HEK293 (cell line): ENCODE data around the gene STEAP2.

Experiments
- CTCF ChIA-PET: fragments of 350-600 bp; formaldehyde crosslinking; extraction: SDS; loops from one replicate; lab custom pipeline; 2021; ENCODE audit warnings: antibody characterized with exemption; lab: Yijun Ruan, JAX
- POLR2A ChIA-PET: fragments of 300-600 bp; formaldehyde crosslinking; extraction: SDS; loops from one replicate; lab custom pipeline; 2020; ENCODE audit warnings: antibody characterized with exemption, inconsistent platforms; lab: Yijun Ruan, JAX
- H3K27ac ChIP-seq: fragments of 200-500 bp; sonication (Bioruptor generic); 2 replicates; pipeline ENCODE4 v1.5.1; 2014; ENCODE audit warnings: low read depth, low read length, control low read depth, inconsistent platforms; ENCODE audit errors: extremely low read depth
- H3K36me3 ChIP-seq, 2 experiments: fragments of 200-500 bp in 1 of 2; sonication (Bioruptor generic) in 1 of 2; 1 replicate in 1 of 2; 2 replicates in 1 of 2; pipeline ENCODE4 v1.5.1; 2014 to 2017; ENCODE audit warnings: inconsistent platforms in 2 of 2, low read length in 2 of 2; ENCODE audit not compliant: control insufficient read depth in 2 of 2, insufficient read depth in 1 of 2
- H3K4me1 ChIP-seq: fragments of 200-500 bp; sonication (Bioruptor generic); 2 replicates; pipeline ENCODE4 v1.5.1; 2014; ENCODE audit warnings: mild to moderate bottlenecking, low read length, inconsistent platforms; ENCODE audit not compliant: control insufficient read depth, insufficient read depth
- H3K4me3 ChIP-seq: 2 replicates; pipeline ENCODE4 v1.5.1; 2011; ENCODE audit warnings: low read depth, mild to moderate bottlenecking, control low read depth, low read length, moderate library complexity
- H3K9me3 ChIP-seq: fragments of 200-500 bp; sonication (Bioruptor generic); 2 replicates; pipeline ENCODE4 v1.5.1; 2014; ENCODE audit warnings: low read depth, low read length, inconsistent platforms; ENCODE audit not compliant: control insufficient read depth, insufficient read depth
- GLI4 ChIP-seq: fragments of 450-650 bp; formaldehyde crosslinking; IDR thresholded peaks from 2 replicates; pipeline ENCODE4 v1.5.1; 2016; ENCODE audit warnings: missing biosample characterization, missing genetic modification characterization
- HOXC10 ChIP-seq: sonication (generic); formaldehyde crosslinking; IDR thresholded peaks from 2 replicates; pipeline ENCODE4 v1.8.1; 2023; ENCODE audit warnings: mild to moderate bottlenecking, missing genetic modification reagents
- IKZF3 ChIP-seq: fragments of 450-650 bp; IDR thresholded peaks from 2 replicates; pipeline ENCODE4 v1.5.0; 2018; ENCODE audit warnings: missing biosample characterization, mild to moderate bottlenecking, missing genetic modification characterization, moderate library complexity
- KLF7 ChIP-seq: fragments of 450-650 bp; formaldehyde crosslinking; IDR thresholded peaks from 2 replicates; pipeline ENCODE4 v1.5.1; 2016; ENCODE audit warnings: missing biosample characterization, missing genetic modification characterization, borderline replicate concordance
- KLF8 ChIP-seq: fragments of 450-650 bp; formaldehyde crosslinking; IDR thresholded peaks from 2 replicates; pipeline ENCODE4 v1.5.1; 2016; ENCODE audit warnings: missing biosample characterization, missing genetic modification characterization
- KLF9 ChIP-seq: fragments of 450-650 bp; formaldehyde crosslinking; IDR thresholded peaks from 2 replicates; pipeline ENCODE4 v1.5.1; 2016; ENCODE audit warnings: missing biosample characterization, missing genetic modification characterization, low read depth
- MYNN ChIP-seq: fragments of 450-650 bp; formaldehyde crosslinking; IDR thresholded peaks from 2 replicates; pipeline ENCODE4 v1.5.1; 2016; ENCODE audit warnings: missing biosample characterization, missing genetic modification characterization, borderline replicate concordance
- SP2 ChIP-seq: fragments of 450-650 bp; formaldehyde crosslinking; IDR thresholded peaks from 2 replicates; pipeline ENCODE4 v1.5.1; 2016; ENCODE audit warnings: missing biosample characterization, missing genetic modification characterization
- SP3 ChIP-seq: fragments of 450-650 bp; formaldehyde crosslinking; IDR thresholded peaks from 2 replicates; pipeline ENCODE4 v1.5.1; 2016; ENCODE audit warnings: missing biosample characterization, missing genetic modification characterization
- TRIM28 ChIP-seq: IDR thresholded peaks from 2 replicates; pipeline ENCODE4 v1.6.1; 2011; ENCODE audit warnings: low read length, control low read depth, borderline replicate concordance
- YY2 ChIP-seq: fragments of 450-650 bp; formaldehyde crosslinking; IDR thresholded peaks from 2 replicates; pipeline ENCODE4 v1.5.1; 2016; ENCODE audit warnings: missing biosample characterization, missing genetic modification characterization
- ZBTB48 ChIP-seq: fragments of 450-650 bp; formaldehyde crosslinking; IDR thresholded peaks from 2 replicates; pipeline ENCODE4 v1.5.1; 2016; ENCODE audit warnings: missing biosample characterization, missing genetic modification characterization
- ZNF175 ChIP-seq: fragments of 450-650 bp; formaldehyde crosslinking; IDR thresholded peaks from 2 replicates; pipeline ENCODE4 v1.5.1; 2016; ENCODE audit warnings: missing biosample characterization, missing genetic modification characterization
- ZNF2 ChIP-seq: fragments of 450-650 bp; formaldehyde crosslinking; IDR thresholded peaks from 2 replicates; pipeline ENCODE4 v1.5.1; 2016; ENCODE audit warnings: missing biosample characterization, missing genetic modification characterization
- ZNF214 ChIP-seq: fragments of 450-650 bp; formaldehyde crosslinking; IDR thresholded peaks from 2 replicates; pipeline ENCODE4 v1.5.1; 2017; ENCODE audit warnings: missing biosample characterization, mild to moderate bottlenecking, missing genetic modification characterization, borderline replicate concordance
- ZNF239 ChIP-seq: fragments of 450-650 bp; formaldehyde crosslinking; IDR thresholded peaks from 2 replicates; pipeline ENCODE4 v1.5.1; 2016; ENCODE audit warnings: missing biosample characterization, missing genetic modification characterization
- ZNF248 ChIP-seq: fragments of 450-650 bp; formaldehyde crosslinking; IDR thresholded peaks from 2 replicates; pipeline ENCODE4 v1.5.1; 2017; ENCODE audit warnings: missing biosample characterization, missing genetic modification characterization
- ZNF354C ChIP-seq: fragments of 450-650 bp; formaldehyde crosslinking; IDR thresholded peaks from 2 replicates; pipeline ENCODE4 v1.5.1; 2016; ENCODE audit warnings: missing biosample characterization, missing genetic modification characterization, low read depth, borderline replicate concordance
- ZNF366 ChIP-seq: fragments of 450-650 bp; formaldehyde crosslinking; conservative IDR thresholded peaks from 2 replicates; pipeline ENCODE4 v1.5.1; 2016; ENCODE audit warnings: missing biosample characterization, missing genetic modification characterization
- ZNF404 ChIP-seq: fragments of 450-650 bp; formaldehyde crosslinking; IDR thresholded peaks from 2 replicates; pipeline ENCODE4 v1.5.1; 2017; ENCODE audit warnings: missing biosample characterization, missing genetic modification characterization
- ZNF416 ChIP-seq: fragments of 450-650 bp; formaldehyde crosslinking; IDR thresholded peaks from 2 replicates; pipeline ENCODE4 v1.5.1; 2016; ENCODE audit warnings: missing biosample characterization, missing genetic modification characterization
- ZNF830 ChIP-seq: fragments of 450-650 bp; IDR thresholded peaks from 2 replicates; pipeline ENCODE4 v1.5.0; 2018; ENCODE audit warnings: missing biosample characterization, missing genetic modification characterization, low read depth, mild to moderate bottlenecking, moderate library complexity
- TF ChIP-seq, protein P1 (sequence below): fragments of 450-650 bp; formaldehyde crosslinking; IDR thresholded peaks from 2 replicates; pipeline ENCODE4 v1.5.1; 2017; ENCODE audit warnings: missing biosample characterization, missing genetic modification characterization

The STEAP2 gene

DNA sequence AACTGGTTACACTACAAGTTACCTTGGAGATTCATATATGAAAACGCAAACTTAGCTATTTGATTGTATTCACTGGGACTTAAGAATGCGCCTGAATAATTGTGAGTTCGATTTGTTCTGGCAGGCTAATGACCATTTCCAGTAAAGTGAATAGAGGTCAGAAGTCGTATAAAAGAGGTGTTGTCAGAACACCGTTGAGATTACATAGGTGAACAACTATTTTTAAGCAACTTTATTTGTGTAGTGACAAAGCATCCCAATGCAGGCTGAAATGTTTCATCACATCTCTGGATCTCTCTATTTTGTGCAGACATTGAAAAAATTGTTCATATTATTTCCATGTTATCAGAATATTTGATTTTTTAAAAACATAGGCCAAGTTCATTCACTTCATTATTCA, 48.0 kb upstream of the STEAP2 start:
- ChIA-PET CTCF (interaction anchor here (0.7 kb wide), 1 partner anchor 247 kb away, joined by 3 read pairs; no protein-coding TSS in a partner anchor), POLR2A (no interaction called here)
- Histone ChIP-seq H3K4me1 (no peaks in the 10 kb centered on the region), H3K9me3 (no peaks in the 10 kb centered on the region), H3K27ac (no peak overlapping the region), H3K36me3 (peaks cover 0 to 4% of the 10 kb centered on the region in 2 experiments; a peak in 1 of 3 replicates), H3K4me3 (no peak overlapping the region)
- no peak for TF ChIP-seq HOXC10 (CRISPR knock-in tag)
- TF ChIP-seq TRIM28 = no peak
- TF ChIP-seq GLI4 (tag by site-specific recombination) = no peak

DNA sequence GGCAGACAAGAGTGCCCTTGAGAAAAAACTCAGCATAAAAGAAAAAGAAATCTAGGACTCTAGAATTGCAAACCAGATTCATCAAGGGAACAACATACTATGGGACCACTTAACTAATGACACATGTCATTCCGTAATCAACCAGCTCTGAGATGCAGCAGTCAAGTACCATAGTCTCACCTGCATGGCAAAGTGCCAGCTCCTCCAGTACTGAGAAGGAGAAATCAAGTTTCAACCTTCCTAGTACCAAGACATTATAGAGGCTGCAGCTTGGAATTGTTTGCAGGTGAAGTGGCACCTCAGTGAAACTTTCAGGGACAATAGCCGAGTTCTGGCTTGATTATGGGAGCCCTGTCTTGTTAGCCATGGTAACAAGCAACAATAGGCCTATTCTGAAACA, 45.8 kb upstream of the STEAP2 start:
- TF ChIP-seq SP2 = no peak
- no peak for TF ChIP-seq YY2
- TF ChIP-seq ZNF248 (tag by site-specific recombination) = no peak
- no peak for TF ChIP-seq ZNF2 (tag by site-specific recombination)
- TF ChIP-seq KLF8 (tag by site-specific recombination) = no peak
- no peak for TF ChIP-seq ZNF354C
- no peak for TF ChIP-seq ZNF404
- TF ChIP-seq ZNF175 (tag by site-specific recombination) = no peak
- no peak for TF ChIP-seq MYNN (tag by site-specific recombination)
- TF ChIP-seq, protein P1, sequence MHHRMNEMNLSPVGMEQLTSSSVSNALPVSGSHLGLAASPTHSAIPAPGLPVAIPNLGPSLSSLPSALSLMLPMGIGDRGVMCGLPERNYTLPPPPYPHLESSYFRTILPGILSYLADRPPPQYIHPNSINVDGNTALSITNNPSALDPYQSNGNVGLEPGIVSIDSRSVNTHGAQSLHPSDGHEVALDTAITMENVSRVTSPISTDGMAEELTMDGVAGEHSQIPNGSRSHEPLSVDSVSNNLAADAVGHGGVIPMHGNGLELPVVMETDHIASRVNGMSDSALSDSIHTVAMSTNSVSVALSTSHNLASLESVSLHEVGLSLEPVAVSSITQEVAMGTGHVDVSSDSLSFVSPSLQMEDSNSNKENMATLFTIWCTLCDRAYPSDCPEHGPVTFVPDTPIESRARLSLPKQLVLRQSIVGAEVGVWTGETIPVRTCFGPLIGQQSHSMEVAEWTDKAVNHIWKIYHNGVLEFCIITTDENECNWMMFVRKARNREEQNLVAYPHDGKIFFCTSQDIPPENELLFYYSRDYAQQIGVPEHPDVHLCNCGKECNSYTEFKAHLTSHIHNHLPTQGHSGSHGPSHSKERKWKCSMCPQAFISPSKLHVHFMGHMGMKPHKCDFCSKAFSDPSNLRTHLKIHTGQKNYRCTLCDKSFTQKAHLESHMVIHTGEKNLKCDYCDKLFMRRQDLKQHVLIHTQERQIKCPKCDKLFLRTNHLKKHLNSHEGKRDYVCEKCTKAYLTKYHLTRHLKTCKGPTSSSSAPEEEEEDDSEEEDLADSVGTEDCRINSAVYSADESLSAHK (tag by site-specific recombination) = no peak
- TF ChIP-seq SP3 (tag by site-specific recombination) = no peak
- TF ChIP-seq HOXC10 (CRISPR knock-in tag) = no peak
- TF ChIP-seq KLF7 (tag by site-specific recombination) = no peak
- Histone ChIP-seq H3K4me3 (no peak overlapping the region), H3K9me3 (no peaks in the 10 kb centered on the region), H3K27ac (no peak overlapping the region), H3K4me1 (no peaks in the 10 kb centered on the region), H3K36me3 (peaks cover 0 to 4% of the 10 kb centered on the region in 2 experiments; a peak in 1 of 3 replicates)
- ChIA-PET POLR2A (no interaction called here), CTCF (interaction anchor here (1.2 kb wide), 1 partner anchor 11 kb away, joined by 3 read pairs; the partner anchor contains the start of gene STEAP1)

DNA sequence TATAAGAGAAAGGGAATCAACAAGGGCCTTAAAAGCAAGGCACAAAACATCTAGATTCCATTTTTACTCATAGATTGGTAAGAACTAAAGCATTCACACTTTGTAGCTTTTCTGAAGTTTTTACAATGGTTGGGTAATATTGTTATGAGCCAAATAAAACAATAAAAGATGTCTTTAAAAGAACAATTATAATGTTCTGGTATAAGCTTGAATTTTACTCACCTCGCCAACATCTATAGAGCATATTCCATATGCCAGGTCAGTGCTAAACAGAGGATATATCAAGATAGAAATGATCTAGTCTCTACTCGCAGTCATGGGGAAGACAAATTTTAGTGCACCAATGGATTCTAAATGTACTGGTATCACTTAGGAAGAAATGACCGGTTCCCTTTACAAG, 45.4 kb upstream of the STEAP2 start:
- Histone ChIP-seq H3K27ac (no peak overlapping the region), H3K4me3 (no peak overlapping the region), H3K36me3 (peaks cover 0 to 4% of the 10 kb centered on the region in 2 experiments; a peak in 1 of 3 replicates), H3K4me1 (no peaks in the 10 kb centered on the region), H3K9me3 (no peaks in the 10 kb centered on the region)
- CTCF ChIA-PET = interaction anchor here (0.6 to 1.2 kb wide), 2 partner anchors 12 kb away, joined by 3 read pairs; partner anchors contain the start of gene STEAP1
- POLR2A ChIA-PET = no interaction called here
- TF ChIP-seq ZNF366 (tag by site-specific recombination) = no peak
- TF ChIP-seq ZNF214 (tag by site-specific recombination) = no peak
- no peak for TF ChIP-seq ZNF239 (tag by site-specific recombination)
- no peak for TF ChIP-seq IKZF3 (tag by site-specific recombination)
- TF ChIP-seq ZNF2 (tag by site-specific recombination) = no peak
- TF ChIP-seq ZNF416 (tag by site-specific recombination) = no peak
- no peak for TF ChIP-seq ZBTB48 (tag by site-specific recombination)
- TF ChIP-seq ZNF830 = no peak
- TF ChIP-seq GLI4 (tag by site-specific recombination) = no peak
- TF ChIP-seq KLF9 (tag by site-specific recombination) = no peak
- TF ChIP-seq ZNF354C = no peak
- TF ChIP-seq ZNF248 (tag by site-specific recombination) = no peak
